Stimulated activated CD8-positive, alpha-beta memory T cell treated with anti-CD3 and anti-CD28 coated beads, Interleukin-12 subunit alpha, Interleukin-12 subunit beta, amount 100 ng/mL, for 24 hours (primary cell): Measurements from ENCODE around the gene TMX2.
A peak's percentile ranks its signal among the peaks of the same experiment; 100 is the strongest.
"Not testable (repeated sequence)": the region's sequence is repeated elsewhere in the genome, so short reads cannot be mapped to it uniquely, and the experiment has no call there.

Experiments used
- DNase-seq: peaks from one replicate; pipeline ENCODE4 v3.0.0-alpha.2; 2020; ENCODE audit errors: extremely low read depth

The TMX2 gene

GRCh38 chr11:57712256-57713150 is at the start of gene TMX2:
Gene TMX2 (plus strand): TSS chr11:57712593. CDS start chr11:57712619, 26 bp downstream.
- peak; percentile 76 for DNase-seq

GRCh38 chr11:57662893-57663292 is 49.5 kb upstream of the TMX2 start:
- DNase-seq: no peak

- no peak for DNase-seq
These were observed 48.4 kb upstream of the TMX2 start for GRCh38 chr11:57663975-57664374.

GRCh38 chr11:57667117-57667735 is 45.2 kb upstream of the TMX2 start:
- DNase-seq: peak; percentile 79

- peak; percentile 97 for DNase-seq
These were observed 44.5 kb upstream of the TMX2 start, which contains the start of gene ZDHHC5 for GRCh38 chr11:57667736-57668433. Gene ZDHHC5 (plus strand): TSS chr11:57668114. CDS start chr11:57673091, 4,977 bp downstream.

- DNase-seq: no peak
These were observed 44.0 kb upstream of the TMX2 start for GRCh38 chr11:57668434-57668782.

GRCh38 chr11:57674251-57674650 is 38.1 kb upstream of the TMX2 start:
- DNase-seq: no peak

GRCh38 chr11:57675176-57675941 is 37.0 kb upstream of the TMX2 start:
- DNase-seq: no peak

- no peak for DNase-seq
These were observed 33.0 kb upstream of the TMX2 start for GRCh38 chr11:57679396-57679795.

- DNase-seq: no peak
These were observed 31.9 kb upstream of the TMX2 start for GRCh38 chr11:57680552-57680874.

- DNase-seq: no peak
These were observed 31.2 kb upstream of the TMX2 start for GRCh38 chr11:57681168-57681567.

- DNase-seq: not testable (repeated sequence)
These were observed 21.9 kb upstream of the TMX2 start for GRCh38 chr11:57690474-57690873.

GRCh38 chr11:57698843-57699365 is 13.5 kb upstream of the TMX2 start:
- DNase-seq: no peak

GRCh38 chr11:57699813-57700212 is 12.6 kb upstream of the TMX2 start:
- DNase-seq: no peak

GRCh38 chr11:57700425-57700824 is 12.0 kb upstream of the TMX2 start:
- no peak for DNase-seq

GRCh38 chr11:57703341-57703740 is 9.1 kb upstream of the TMX2 start:
- DNase-seq: no peak

GRCh38 chr11:57704932-57705331 is 7.5 kb upstream of the TMX2 start:
- DNase-seq: no peak

GRCh38 chr11:57705432-57705831 is 7.0 kb upstream of the TMX2 start:
- DNase-seq: not testable (repeated sequence)

GRCh38 chr11:57709802-57710367 is 2.5 kb upstream of the TMX2 start:
- DNase-seq: no peak

- DNase-seq: peak; percentile 45
These were observed 758 bp upstream of the TMX2 start, which contains the start of gene MED19 for GRCh38 chr11:57711414-57712255. Gene MED19 (minus strand): TSS chr11:57712215. CDS start chr11:57712179, 36 bp downstream.
